SK-N-SH (cell line): ENCODE results near the gene PLCB1. TPM values are rescaled to one million over a fixed set of nuclear protein-coding genes. Genes with fewer than 3 reads are reported as not detected.

ENCODE experiments used
- CTCF ChIA-PET: fragments of 300-600, 350-600 bp; formaldehyde crosslinking; extraction: SDS; loops from one replicate; lab custom pipeline; 2021; lab: Yijun Ruan, JAX
- POLR2A ChIA-PET: fragments of 350-600 bp; sonication (Branson Sonifier 250); formaldehyde crosslinking; extraction: SDS; loops from one replicate; lab custom pipeline; 2020; ENCODE audit warnings: antibody characterized with exemption, inconsistent platforms; lab: Yijun Ruan, JAX
- DNase-seq: peaks from one replicate; pipeline ENCODE4 v3.0.0; 2012
- H2AFZ ChIP-seq: fragments of 200-600 bp; sonication (generic); 2 replicates; pipeline ENCODE4 v1.8.1; 2016; ENCODE audit warnings: antibody characterized with exemption, mild to moderate bottlenecking, low read depth
- H3F3A ChIP-seq: fragments of 200-600 bp; sonication (generic); replicated peaks from 2 replicates; pipeline ENCODE3; 2016; ENCODE audit warnings: antibody characterized with exemption, mild to moderate bottlenecking; ENCODE audit not compliant: insufficient read depth
- H3K27ac ChIP-seq, 2 experiments: fragments of 200-500 bp in 1 of 2; fragments of 200-600 bp in 1 of 2; sonication (Bioruptor generic) in 1 of 2; sonication (generic), shearing (Covaris generic) in 1 of 2; 2 replicates each; pipeline versions ENCODE4 v1.5.1 to v1.6.1; 2014 to 2016; ENCODE audit warnings: low read depth in 2 of 2, inconsistent platforms in 1 of 2, low read length in 1 of 2, mild to moderate bottlenecking in 1 of 2, mixed read lengths in 1 of 2
- H3K27me3 ChIP-seq: fragments of 200-600 bp; sonication (generic), shearing (Covaris generic); 2 replicates; pipeline ENCODE4 v1.6.1; 2016; ENCODE audit warnings: mixed run types; ENCODE audit not compliant: insufficient read depth
- H3K36me3 ChIP-seq, 2 experiments: fragments of 200-500 bp in 1 of 2; fragments of 200-600 bp in 1 of 2; sonication (Bioruptor generic) in 1 of 2; sonication (generic) in 1 of 2; replicated peaks in 1 of 2; 2 replicates each; pipeline versions ENCODE3 to v1.5.1; 2014 to 2016; ENCODE audit warnings: low read length in 1 of 2, mild to moderate bottlenecking in 1 of 2; ENCODE audit not compliant: insufficient read depth in 2 of 2, control insufficient read depth in 1 of 2
- H3K4me1 ChIP-seq, 2 experiments: fragments of 200-500 bp in 1 of 2; fragments of 200-600 bp in 1 of 2; sonication (Bioruptor generic) in 1 of 2; sonication (generic), shearing (Covaris generic) in 1 of 2; 2 replicates each; pipeline versions ENCODE4 v1.5.1 to v1.6.1; 2014 to 2016; ENCODE audit warnings: low read depth in 1 of 2, low read length in 1 of 2, mixed run types in 1 of 2; ENCODE audit not compliant: insufficient read depth in 2 of 2, control insufficient read depth in 1 of 2
- H3K4me2 ChIP-seq: fragments of 200-600 bp; sonication (generic), shearing (Covaris generic); 2 replicates; pipeline ENCODE4 v1.6.1; 2017; ENCODE audit warnings: mixed run types
- H3K4me3 ChIP-seq, 2 experiments: fragments of 200-500 bp in 1 of 2; fragments of 200-600 bp in 1 of 2; sonication (Bioruptor generic) in 1 of 2; sonication (generic), shearing (Covaris generic) in 1 of 2; 2 replicates each; pipeline versions ENCODE4 v1.5.1 to v1.8.1; 2014 to 2016; ENCODE audit warnings: low read depth in 2 of 2, inconsistent platforms in 1 of 2, low read length in 1 of 2, mild to moderate bottlenecking in 1 of 2, mixed read lengths in 1 of 2, moderate library complexity in 1 of 2
- H3K79me2 ChIP-seq: fragments of 200-600 bp; sonication (generic); 2 replicates; pipeline ENCODE4 v1.8.1; 2017; ENCODE audit warnings: mild to moderate bottlenecking; ENCODE audit not compliant: insufficient read depth
- H3K9ac ChIP-seq: fragments of 200-600 bp; sonication (generic); 2 replicates; pipeline ENCODE4 v1.6.1; 2017; ENCODE audit warnings: mixed run types
- H3K9me2 ChIP-seq: fragments of 200-600 bp; sonication (generic); 2 replicates; pipeline ENCODE4 v1.6.1; 2017; ENCODE audit warnings: mixed run types
- H3K9me3 ChIP-seq: fragments of 200-600 bp; sonication (generic); 2 replicates; pipeline ENCODE4 v1.6.1; 2017; ENCODE audit warnings: mixed run types, mild to moderate bottlenecking, moderate library complexity
- H4K20me1 ChIP-seq: fragments of 200-600 bp; sonication (generic); 2 replicates; pipeline ENCODE4 v1.6.1; 2017; ENCODE audit warnings: mild to moderate bottlenecking, mixed run types; ENCODE audit not compliant: insufficient read depth
- CHD2 ChIP-seq: fragments of 150-350 bp; IDR thresholded peaks from 2 replicates; pipeline ENCODE4 v1.6.1; 2018; ENCODE audit warnings: low read length; ENCODE audit not compliant: partially characterized antibody
- ELF1 ChIP-seq: IDR thresholded peaks from 2 replicates; pipeline ENCODE4 v1.4.0; 2012
- EP300 ChIP-seq, 2 experiments: IDR thresholded peaks; 2 replicates each; pipeline versions ENCODE4 v1.4.0 to v1.6.1; 2012; ENCODE audit warnings: borderline replicate concordance in 1 of 2, low read depth in 1 of 2, low read length in 1 of 2
- EZH2phosphoT487 ChIP-seq: fragments of 200-600 bp; sonication (generic); IDR thresholded peaks from 2 replicates; pipeline ENCODE4 v1.6.1; 2017; ENCODE audit warnings: low read depth, mixed run types, mild to moderate bottlenecking, antibody characterized with exemption, moderate library complexity, borderline replicate concordance
- FOSL2 ChIP-seq: IDR thresholded peaks from 2 replicates; pipeline ENCODE4 v1.4.0; 2012; ENCODE audit warnings: low read depth, mild to moderate bottlenecking, moderate library complexity, borderline replicate concordance
- GATA2 ChIP-seq: sonication (generic); formaldehyde crosslinking; IDR thresholded peaks from 2 replicates; pipeline ENCODE4 v1.5.0; 2020; ENCODE audit warnings: mild to moderate bottlenecking, missing genetic modification reagents
- IRF3 ChIP-seq: fragments of 150-350 bp; IDR thresholded peaks from 2 replicates; pipeline ENCODE4 v1.6.1; 2016; ENCODE audit warnings: mild to moderate bottlenecking, low read depth, low read length
- MAX ChIP-seq: IDR thresholded peaks from 2 replicates; pipeline ENCODE4 v1.4.0; 2012; ENCODE audit warnings: low read depth
- NFIC ChIP-seq: IDR thresholded peaks from 2 replicates; pipeline ENCODE4 v1.4.0; 2012; ENCODE audit warnings: borderline replicate concordance
- PBX3 ChIP-seq: IDR thresholded peaks from 2 replicates; pipeline ENCODE4; 2012
- RAD21 ChIP-seq: IDR thresholded peaks from 2 replicates; pipeline ENCODE4 v1.6.1; 2012; ENCODE audit warnings: mild to moderate bottlenecking, low read length
- REST ChIP-seq: IDR thresholded peaks from 2 replicates; pipeline ENCODE4 v1.6.1; 2012; ENCODE audit warnings: mild to moderate bottlenecking, low read depth, low read length, moderate library complexity
- RXRA ChIP-seq: IDR thresholded peaks from 2 replicates; pipeline ENCODE4 v1.4.0; 2012; ENCODE audit warnings: low read depth, mild to moderate bottlenecking, borderline replicate concordance
- SMC3 ChIP-seq: IDR thresholded peaks from 2 replicates; pipeline ENCODE4 v1.6.1; 2012; ENCODE audit warnings: low read depth, low read length, improper control_type of control experiment
- TCF12 ChIP-seq: IDR thresholded peaks from 2 replicates; pipeline ENCODE4 v1.4.0; 2012
- TEAD4 ChIP-seq: IDR thresholded peaks from 2 replicates; pipeline ENCODE4 v1.4.0; 2012; ENCODE audit warnings: mild to moderate bottlenecking, borderline replicate concordance; ENCODE audit not compliant: insufficient read depth
- USF2 ChIP-seq: fragments of 150-350 bp; IDR thresholded peaks from 2 replicates; pipeline ENCODE4 v1.6.1; 2017; ENCODE audit warnings: antibody characterized with exemption, low read length, low read depth, borderline replicate concordance
- YY1 ChIP-seq: IDR thresholded peaks from 2 replicates; pipeline ENCODE4 v1.4.0; 2012; ENCODE audit warnings: low read depth, mild to moderate bottlenecking
- ZBTB33 ChIP-seq: IDR thresholded peaks from 2 replicates; pipeline ENCODE4 v1.4.0; 2012; ENCODE audit warnings: low read depth, borderline replicate concordance
- WGBS: methylation state at CpG from one replicate; pipeline ENCODE4 v1.1.6; 2017; ENCODE audit warnings: low lambda C conversion rate; 5-methylcytosine and 5-hydroxymethylcytosine counted together
- polyA plus RNA-seq, 3 experiments: library from polyadenylated mRNA; depleted of rRNA; stranded (reverse); fragments of >200 nt; gene quantifications; 2 replicates each; pipeline ENCODE4 v1.2.3, GENCODE V29; 2012

Gene PLCB1
- polyA plus RNA-seq, 1 of the 3 experiments (the other 2 are of a cell fraction), result 10.5 TPM

- ChIA-PET CTCF (interaction anchor here (0.7 kb wide), 1 partner anchor 18 kb away, joined by 3 read pairs; no protein-coding TSS in a partner anchor), POLR2A (no interaction called here)
- H3K4me2 ChIP-seq, result no peak overlapping the region
- H3K4me3 ChIP-seq, result no peak overlapping the region
- no peaks in the 10 kb centered on the region for H3F3A ChIP-seq
- H3K27ac ChIP-seq, result no peak overlapping the region
- no peaks in the 10 kb centered on the region for H3K27me3 ChIP-seq
- no peak overlapping the region for H3K9ac ChIP-seq
- no peak for TF ChIP-seq EZH2phosphoT487
- TF ChIP-seq REST, result no peak
- no peaks in the 10 kb centered on the region for H3K9me2 ChIP-seq
- no peak for DNase-seq
- no peaks in the 10 kb centered on the region for H4K20me1 ChIP-seq
- no peaks in the 10 kb centered on the region for H3K9me3 ChIP-seq
- peaks cover 3% of the 10 kb centered on the region; the same call in 1 of the 2 replicates for H3K79me2 ChIP-seq
- peaks cover 0 to 3% of the 10 kb centered on the region in 2 experiments; a peak in 2 of 4 replicates for H3K4me1 ChIP-seq
- H2AFZ ChIP-seq, result no peak overlapping the region
- 75% methylated on average over 2 of the region's 2 CpGs for WGBS
- no peaks in the 10 kb centered on the region for H3K36me3 ChIP-seq
These were observed 237.2 kb downstream of the PLCB1 start for GRCh38 chr20:8369311-8369710.

GRCh38 chr20:8370774-8371173 is 238.7 kb downstream of the PLCB1 start:
- ChIA-PET POLR2A (no interaction called here), CTCF (no interaction called here)
- Histone ChIP-seq H3K4me1 (peaks cover 0 to 3% of the 10 kb centered on the region in 2 experiments; a peak in 2 of 4 replicates), H3K4me2 (no peak overlapping the region), H3K9ac (no peak overlapping the region), H3F3A (no peaks in the 10 kb centered on the region), H3K4me3 (no peak overlapping the region), H3K9me2 (no peaks in the 10 kb centered on the region), H4K20me1 (no peaks in the 10 kb centered on the region), H2AFZ (no peak overlapping the region), H3K27me3 (no peaks in the 10 kb centered on the region), H3K36me3 (peaks cover 0 to 2% of the 10 kb centered on the region in 2 experiments), H3K27ac (no peak overlapping the region), H3K79me2 (no peaks in the 10 kb centered on the region), H3K9me3 (no peaks in the 10 kb centered on the region)
- WGBS, result 80% methylated on average over 5 of the region's 5 CpGs
- DNase-seq, result no peak
- TF ChIP-seq SMC3 (no peak), YY1 (no peak), RAD21 (no peak), PBX3 (no peak), MAX (no peak), ZBTB33 (no peak), FOSL2 (no peak), RXRA (no peak), TCF12 (no peak), ELF1 (no peak), GATA2 (no peak), CHD2 (no peak), IRF3 (no peak), EZH2phosphoT487 (no peak), USF2 (no peak), TEAD4 (no peak), NFIC (no peak), EP300 (IDR thresholded peaks at IDR 0.05; ENCODE audit: borderline replicate concordance in 1 of 2, low read depth in 1 of 2, low read length in 1 of 2) (no peak)
